ENCODE data around the gene COA5.

- no peak for TF ChIP-seq CTCF (IDR thresholded peaks at IDR 0.05 in 2 of 3, conservative IDR thresholded peaks at IDR 0.05 in 1 of 3; ENCODE audit: borderline replicate concordance in 1 of 3, insufficient read depth in 1 of 3, low read depth in 2 of 3, low read length in 2 of 3)
- no peak for TF ChIP-seq CEBPB (IDR thresholded peaks at IDR 0.05; ENCODE audit: low read depth)
- no peak for TF ChIP-seq TCF7L2 (IDR thresholded peaks at IDR 0.05; ENCODE audit: borderline replicate concordance, extremely low read depth, insufficient read depth, insufficient read length)
- TF ChIP-seq YY1 (IDR thresholded peaks at IDR 0.05; ENCODE audit: extremely low read depth, insufficient replicate concordance, low read depth, low read length) = no peak
- TF ChIP-seq ZNF274 (IDR thresholded peaks at IDR 0.05; ENCODE audit: low read depth, low read length) = no peak
- TF ChIP-seq EZH2 (IDR thresholded peaks at IDR 0.05) = no peak
- TF ChIP-seq CBX3 (IDR thresholded peaks at IDR 0.05; ENCODE audit: low read depth) = no peak
- no peak for TF ChIP-seq SP1 (IDR thresholded peaks at IDR 0.05; ENCODE audit: low read depth)
- no peak for TF ChIP-seq RAD21 (IDR thresholded peaks at IDR 0.05; ENCODE audit: low read depth)
- no peak for TF ChIP-seq ZBTB33 (IDR thresholded peaks at IDR 0.05; ENCODE audit: extremely low read depth, insufficient replicate concordance, low read length)
- no peak for TF ChIP-seq ELF1 (IDR thresholded peaks at IDR 0.05; ENCODE audit: borderline replicate concordance, low read depth)
- TF ChIP-seq REST (IDR thresholded peaks at IDR 0.05; ENCODE audit: low read depth) = no peak
Measured at GRCh38 chr2:98561902-98562695, 46.2 kb downstream of the COA5 start.

Measured in HCT116 (cell line).